ENCODE measurements around the gene ABO. TPM values are rescaled to one million over a fixed set of nuclear protein-coding genes. Genes with fewer than 3 reads are reported as not detected.

The ABO gene
- total and polyA plus RNA-seq, 9 of the 15 experiments (the other 6 are each of a cell fraction or from before 2014, with no cell fraction given): 5.0 to 21.9 (median 11.9) TPM

DNA sequence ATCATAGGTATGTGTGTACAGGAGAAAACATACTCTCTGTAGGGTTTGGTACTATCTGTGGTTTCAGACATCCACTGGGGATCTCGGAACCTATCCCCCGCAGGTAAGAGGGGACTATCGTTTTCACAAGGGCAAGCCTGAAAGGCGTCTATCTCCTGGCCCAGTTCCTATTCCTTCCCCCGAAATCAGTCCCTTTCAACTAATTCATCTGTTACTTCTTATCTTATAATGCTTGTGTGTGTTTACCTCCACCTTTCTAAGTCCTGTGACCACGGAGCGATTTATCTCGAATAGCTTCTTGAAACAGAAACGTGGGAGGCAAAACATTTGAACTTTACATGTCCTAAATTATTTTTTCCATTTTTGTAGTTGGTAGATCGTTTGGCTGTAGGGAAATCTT, 11.4 kb downstream of the ABO start (continued):
- TF ChIP-seq, protein P1, sequence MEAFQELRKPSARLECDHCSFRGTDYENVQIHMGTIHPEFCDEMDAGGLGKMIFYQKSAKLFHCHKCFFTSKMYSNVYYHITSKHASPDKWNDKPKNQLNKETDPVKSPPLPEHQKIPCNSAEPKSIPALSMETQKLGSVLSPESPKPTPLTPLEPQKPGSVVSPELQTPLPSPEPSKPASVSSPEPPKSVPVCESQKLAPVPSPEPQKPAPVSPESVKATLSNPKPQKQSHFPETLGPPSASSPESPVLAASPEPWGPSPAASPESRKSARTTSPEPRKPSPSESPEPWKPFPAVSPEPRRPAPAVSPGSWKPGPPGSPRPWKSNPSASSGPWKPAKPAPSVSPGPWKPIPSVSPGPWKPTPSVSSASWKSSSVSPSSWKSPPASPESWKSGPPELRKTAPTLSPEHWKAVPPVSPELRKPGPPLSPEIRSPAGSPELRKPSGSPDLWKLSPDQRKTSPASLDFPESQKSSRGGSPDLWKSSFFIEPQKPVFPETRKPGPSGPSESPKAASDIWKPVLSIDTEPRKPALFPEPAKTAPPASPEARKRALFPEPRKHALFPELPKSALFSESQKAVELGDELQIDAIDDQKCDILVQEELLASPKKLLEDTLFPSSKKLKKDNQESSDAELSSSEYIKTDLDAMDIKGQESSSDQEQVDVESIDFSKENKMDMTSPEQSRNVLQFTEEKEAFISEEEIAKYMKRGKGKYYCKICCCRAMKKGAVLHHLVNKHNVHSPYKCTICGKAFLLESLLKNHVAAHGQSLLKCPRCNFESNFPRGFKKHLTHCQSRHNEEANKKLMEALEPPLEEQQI (IDR thresholded peaks at IDR 0.05): no peak
- TF ChIP-seq, protein P2, sequence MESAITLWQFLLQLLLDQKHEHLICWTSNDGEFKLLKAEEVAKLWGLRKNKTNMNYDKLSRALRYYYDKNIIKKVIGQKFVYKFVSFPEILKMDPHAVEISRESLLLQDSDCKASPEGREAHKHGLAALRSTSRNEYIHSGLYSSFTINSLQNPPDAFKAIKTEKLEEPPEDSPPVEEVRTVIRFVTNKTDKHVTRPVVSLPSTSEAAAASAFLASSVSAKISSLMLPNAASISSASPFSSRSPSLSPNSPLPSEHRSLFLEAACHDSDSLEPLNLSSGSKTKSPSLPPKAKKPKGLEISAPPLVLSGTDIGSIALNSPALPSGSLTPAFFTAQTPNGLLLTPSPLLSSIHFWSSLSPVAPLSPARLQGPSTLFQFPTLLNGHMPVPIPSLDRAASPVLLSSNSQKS (CRISPR knock-in tag; IDR thresholded peaks at IDR 0.05): no peak
- TF ChIP-seq NR3C1 (CRISPR knock-in tag; IDR thresholded peaks at IDR 0.05) (no peak), ZNF253 (CRISPR knock-in tag; conservative IDR thresholded peaks at IDR 0.05) (no peak), XRCC3 (IDR thresholded peaks at IDR 0.05) (no peak), MXI1 (IDR thresholded peaks at IDR 0.05; ENCODE audit: low read depth, low read length) (no peak), GABPA (tag; conservative IDR thresholded peaks at IDR 0.05; ENCODE audit: low read depth) (no peak), E2F3 (CRISPR knock-in tag; IDR thresholded peaks at IDR 0.05) (no peak), ZNF239 (CRISPR knock-in tag; IDR thresholded peaks at IDR 0.05) (no peak), TBP (optimal IDR thresholded peaks at IDR 0.05; ENCODE audit: low read depth, low read length) (no peak), NR2C2 (CRISPR knock-in tag; IDR thresholded peaks at IDR 0.05) (no peak), NR2C2 (tag; IDR thresholded peaks at IDR 0.05) (no peak), EP300 (IDR thresholded peaks at IDR 0.05; ENCODE audit: low read length) (peak; percentile 73; the same call in 1 of the 2 replicates), HNRNPUL1 (IDR thresholded peaks at IDR 0.05; ENCODE audit: low read length) (no peak), RCOR1 (IDR thresholded peaks at IDR 0.05; ENCODE audit: borderline replicate concordance in 1 of 2, low read depth in 2 of 2, low read length in 2 of 2) (no peak), U2AF2 (optimal IDR thresholded peaks at IDR 0.05; ENCODE audit: low read depth, low read length) (no peak), RUNX1 (IDR thresholded peaks at IDR 0.05; ENCODE audit: low read depth) (no peak), CHD4 (IDR thresholded peaks at IDR 0.05; ENCODE audit: insufficient read depth, insufficient replicate concordance, low read depth, low read length, poor library complexity, severe bottlenecking) (no peak), ESRRA (IDR thresholded peaks at IDR 0.05; ENCODE audit: borderline replicate concordance, low read depth) (peak; percentile 18; the same call in 1 of the 2 replicates)
- TF ChIP-seq, protein P3, sequence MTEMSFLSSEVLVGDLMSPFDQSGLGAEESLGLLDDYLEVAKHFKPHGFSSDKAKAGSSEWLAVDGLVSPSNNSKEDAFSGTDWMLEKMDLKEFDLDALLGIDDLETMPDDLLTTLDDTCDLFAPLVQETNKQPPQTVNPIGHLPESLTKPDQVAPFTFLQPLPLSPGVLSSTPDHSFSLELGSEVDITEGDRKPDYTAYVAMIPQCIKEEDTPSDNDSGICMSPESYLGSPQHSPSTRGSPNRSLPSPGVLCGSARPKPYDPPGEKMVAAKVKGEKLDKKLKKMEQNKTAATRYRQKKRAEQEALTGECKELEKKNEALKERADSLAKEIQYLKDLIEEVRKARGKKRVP (CRISPR knock-in tag; IDR thresholded peaks at IDR 0.05): no peak
- TF ChIP-seq, protein P4, sequence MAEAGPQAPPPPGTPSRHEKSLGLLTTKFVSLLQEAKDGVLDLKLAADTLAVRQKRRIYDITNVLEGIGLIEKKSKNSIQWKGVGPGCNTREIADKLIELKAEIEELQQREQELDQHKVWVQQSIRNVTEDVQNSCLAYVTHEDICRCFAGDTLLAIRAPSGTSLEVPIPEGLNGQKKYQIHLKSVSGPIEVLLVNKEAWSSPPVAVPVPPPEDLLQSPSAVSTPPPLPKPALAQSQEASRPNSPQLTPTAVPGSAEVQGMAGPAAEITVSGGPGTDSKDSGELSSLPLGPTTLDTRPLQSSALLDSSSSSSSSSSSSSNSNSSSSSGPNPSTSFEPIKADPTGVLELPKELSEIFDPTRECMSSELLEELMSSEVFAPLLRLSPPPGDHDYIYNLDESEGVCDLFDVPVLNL (CRISPR knock-in tag; IDR thresholded peaks at IDR 0.05; ENCODE audit: low read depth): no peak
- TF ChIP-seq, protein P5, sequence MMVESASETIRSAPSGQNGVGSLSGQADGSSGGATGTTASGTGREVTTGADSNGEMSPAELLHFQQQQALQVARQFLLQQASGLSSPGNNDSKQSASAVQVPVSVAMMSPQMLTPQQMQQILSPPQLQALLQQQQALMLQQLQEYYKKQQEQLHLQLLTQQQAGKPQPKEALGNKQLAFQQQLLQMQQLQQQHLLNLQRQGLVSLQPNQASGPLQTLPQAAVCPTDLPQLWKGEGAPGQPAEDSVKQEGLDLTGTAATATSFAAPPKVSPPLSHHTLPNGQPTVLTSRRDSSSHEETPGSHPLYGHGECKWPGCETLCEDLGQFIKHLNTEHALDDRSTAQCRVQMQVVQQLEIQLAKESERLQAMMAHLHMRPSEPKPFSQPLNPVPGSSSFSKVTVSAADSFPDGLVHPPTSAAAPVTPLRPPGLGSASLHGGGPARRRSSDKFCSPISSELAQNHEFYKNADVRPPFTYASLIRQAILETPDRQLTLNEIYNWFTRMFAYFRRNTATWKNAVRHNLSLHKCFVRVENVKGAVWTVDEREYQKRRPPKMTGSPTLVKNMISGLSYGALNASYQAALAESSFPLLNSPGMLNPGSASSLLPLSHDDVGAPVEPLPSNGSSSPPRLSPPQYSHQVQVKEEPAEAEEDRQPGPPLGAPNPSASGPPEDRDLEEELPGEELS (CRISPR knock-in tag; IDR thresholded peaks at IDR 0.05; ENCODE audit: borderline replicate concordance): no peak

All from K562 (cell line).